ENCODE measurements around the gene KRT38. TPM values are rescaled to one million over a fixed set of nuclear protein-coding genes. Genes with fewer than 3 reads are reported as not detected.

The KRT38 gene
- total RNA-seq, 1 experiment from 2014 or later = not detected

- H2AFZ ChIP-seq (ENCODE audit: low read length) = no peak overlapping the region
- H3K9ac ChIP-seq (ENCODE audit: extremely low read depth, insufficient read length, low read length) = no peak overlapping the region
- no peak overlapping the region for H3K4ac ChIP-seq (ENCODE audit: low read depth, low read length)
Observed at GRCh38 chr17:41419716-41420115, 21.1 kb downstream of the KRT38 start.

More at GRCh38 chr17:41419716-41420115, 21.1 kb downstream of the KRT38 start:
- Mint-ChIP-seq H3K27me3 (ENCODE audit: low read depth) (peaks cover 11% of the 10 kb centered on the region), H3K27ac (no peak overlapping the region), H3K4me1 (peaks cover 8% of the 10 kb centered on the region in 2 experiments; a peak in 3 of 4 replicates), H3K36me3 (ENCODE audit: insufficient read depth in 1 of 3, low read depth in 3 of 3) (no peaks in the 10 kb centered on the region), H3K9me3 (no peaks in the 10 kb centered on the region), H3K4me3 (no peak overlapping the region)
- no peaks in the 10 kb centered on the region for H3K9me3 ChIP-seq (ENCODE audit: control insufficient read depth, low read depth, low read length)
- no peak for DNase-seq
- no peak overlapping the region for H2AK5ac ChIP-seq (ENCODE audit: insufficient read length, low read length)
- no peak overlapping the region for H3K23ac ChIP-seq (ENCODE audit: insufficient read length, low read depth, low read length)
- H3K79me1 ChIP-seq (ENCODE audit: insufficient read depth, low read depth, low read length, poor library complexity, severe bottlenecking) = no peaks in the 10 kb centered on the region
- H3K27ac ChIP-seq (ENCODE audit: insufficient read length, low read depth, low read length) = no peak overlapping the region
- no peaks in the 10 kb centered on the region for H3K79me2 ChIP-seq (ENCODE audit: insufficient read depth, low read length)
- no peak overlapping the region; the same call in 1 of the 2 replicates for H3K14ac ChIP-seq (ENCODE audit: insufficient read depth, low read length)
- no peak overlapping the region for H4K5ac ChIP-seq (ENCODE audit: insufficient read length, low read depth, low read length)
- WGBS (ENCODE audit: extremely low coverage, insufficient read length, low lambda C conversion rate) = no CpG with 5 or more reads among the region's 4 CpGs
- no peak overlapping the region for H2BK12ac ChIP-seq (ENCODE audit: insufficient read length, low read depth, low read length)
- no peak overlapping the region for H2BK120ac ChIP-seq (ENCODE audit: low read depth, low read length, poor library complexity, severe bottlenecking)
- no peaks in the 10 kb centered on the region for H4K20me1 ChIP-seq (ENCODE audit: control insufficient read depth, insufficient read depth, insufficient read length)
- no peak overlapping the region for H4K91ac ChIP-seq (ENCODE audit: insufficient read length, low read depth, low read length)
- H4K8ac ChIP-seq (replicated peaks; ENCODE audit: insufficient read length, low read depth, low read length) = no peak overlapping the region
- H2BK15ac ChIP-seq (ENCODE audit: low read depth, low read length) = no peak overlapping the region
- H3K56ac ChIP-seq (ENCODE audit: insufficient read length, low read depth, low read length) = no peak overlapping the region
- no peak overlapping the region for H2BK20ac ChIP-seq (ENCODE audit: low read depth, low read length, poor library complexity, severe bottlenecking)
- no peaks in the 10 kb centered on the region for H3K23me2 ChIP-seq (ENCODE audit: insufficient read length, low read depth, low read length, poor library complexity, severe bottlenecking)
- H3K18ac ChIP-seq (ENCODE audit: insufficient read length, low read depth, low read length) = no peak overlapping the region
- no peak overlapping the region for H3T11ph ChIP-seq (ENCODE audit: low read length)
- H3K4me1 ChIP-seq (ENCODE audit: insufficient read depth, low read length) = no peaks in the 10 kb centered on the region
- TF ChIP-seq, protein P1, sequence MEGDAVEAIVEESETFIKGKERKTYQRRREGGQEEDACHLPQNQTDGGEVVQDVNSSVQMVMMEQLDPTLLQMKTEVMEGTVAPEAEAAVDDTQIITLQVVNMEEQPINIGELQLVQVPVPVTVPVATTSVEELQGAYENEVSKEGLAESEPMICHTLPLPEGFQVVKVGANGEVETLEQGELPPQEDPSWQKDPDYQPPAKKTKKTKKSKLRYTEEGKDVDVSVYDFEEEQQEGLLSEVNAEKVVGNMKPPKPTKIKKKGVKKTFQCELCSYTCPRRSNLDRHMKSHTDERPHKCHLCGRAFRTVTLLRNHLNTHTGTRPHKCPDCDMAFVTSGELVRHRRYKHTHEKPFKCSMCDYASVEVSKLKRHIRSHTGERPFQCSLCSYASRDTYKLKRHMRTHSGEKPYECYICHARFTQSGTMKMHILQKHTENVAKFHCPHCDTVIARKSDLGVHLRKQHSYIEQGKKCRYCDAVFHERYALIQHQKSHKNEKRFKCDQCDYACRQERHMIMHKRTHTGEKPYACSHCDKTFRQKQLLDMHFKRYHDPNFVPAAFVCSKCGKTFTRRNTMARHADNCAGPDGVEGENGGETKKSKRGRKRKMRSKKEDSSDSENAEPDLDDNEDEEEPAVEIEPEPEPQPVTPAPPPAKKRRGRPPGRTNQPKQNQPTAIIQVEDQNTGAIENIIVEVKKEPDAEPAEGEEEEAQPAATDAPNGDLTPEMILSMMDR (conservative IDR thresholded peaks at IDR 0.05) = no peak
- no peak overlapping the region for H3K4me2 ChIP-seq (ENCODE audit: insufficient read depth, insufficient read length, low read length)
- H2BK5ac ChIP-seq (ENCODE audit: insufficient read length, low read length) = no peak overlapping the region
- H3K27me3 ChIP-seq (ENCODE audit: insufficient read depth, low read length) = no peaks in the 10 kb centered on the region

Data from H9 (cell line).